Measurements from ENCODE around the gene GPS1. TPM values are rescaled to one million over a fixed set of nuclear protein-coding genes. Genes with fewer than 3 reads are reported as not detected.
A peak's percentile ranks its signal among the peaks of the same experiment; 100 is the strongest.

GPS1 gene
- total and polyA plus RNA-seq, 2 experiments from 2014 or later = 136 to 242 TPM

GRCh38 chr17:82050761-82051641 lies 697 bp upstream of the GPS1 start:
- no peak overlapping the region for H2AFZ ChIP-seq
- no peak for DNase-seq (ENCODE audit: low spot score)

GRCh38 chr17:82052638-82053059 lies 951 bp downstream of the GPS1 start:
- Mint-ChIP-seq H3K27me3 (ENCODE audit: insufficient read depth, low read depth, poor library complexity) (peaks cover 11% of the 10 kb centered on the region), H3K4me1 (no peaks in the 10 kb centered on the region; the same call in 2 of the 3 replicates), H3K9me3 (no peaks in the 10 kb centered on the region), H3K27ac (no peak overlapping the region), H3K4me3 (peak overlapping the region; percentile 86), H3K36me3 (ENCODE audit: low read depth) (peaks cover 19% of the 10 kb centered on the region; the same call in 2 of the 3 replicates)
- Histone ChIP-seq H3K4me1 (ENCODE audit: insufficient read depth) (no peaks in the 10 kb centered on the region), H3F3A (replicated peaks; ENCODE audit: low read depth) (0 out of 2 replicates have a peak, but pooled peaks cover 6% of the 10 kb centered on the region), H4K20me1 (replicated peaks; ENCODE audit: insufficient read depth) (peaks cover 8% of the 10 kb centered on the region; the same call in 1 of the 2 replicates), H3K27ac (ENCODE audit: low read depth) (no peak overlapping the region), H3K9me2 (ENCODE audit: insufficient read depth) (no peaks in the 10 kb centered on the region), H3K36me3 (ENCODE audit: insufficient read depth) (peaks cover 4% of the 10 kb centered on the region; the same call in 1 of the 2 replicates), H3K4me2 (peak overlapping the region; percentile 89), H3K79me2 (replicated peaks; ENCODE audit: insufficient read depth) (peaks cover 9% of the 10 kb centered on the region; the same call in 1 of the 2 replicates), H3K27me3 (ENCODE audit: insufficient read depth) (no peaks in the 10 kb centered on the region), H3K4me3 (peak overlapping the region; percentile 89), H2AFZ (no peak overlapping the region)
- ATAC-seq (no peak), DNase-seq (ENCODE audit: low spot score) (no peak)
- TF ChIP-seq CREB1 (CRISPR knock-in tag; IDR thresholded peaks at IDR 0.05; ENCODE audit: low read depth) (no peak), REST (IDR thresholded peaks at IDR 0.05; ENCODE audit: unreplicated experiment) (no peak), ZNF331 (CRISPR knock-in tag; IDR thresholded peaks at IDR 0.05; ENCODE audit: low read depth) (no peak), JUNB (IDR thresholded peaks at IDR 0.05; ENCODE audit: unreplicated experiment) (no peak), ZNF462 (CRISPR knock-in tag; IDR thresholded peaks at IDR 0.05) (no peak), ZNF114 (CRISPR knock-in tag; IDR thresholded peaks at IDR 0.05) (no peak), POLR2AphosphoS5 (IDR thresholded peaks at IDR 0.05; ENCODE audit: low read depth) (no peak), EZH2 (IDR thresholded peaks at IDR 0.05; ENCODE audit: low read depth, unreplicated experiment) (no peak)
- TF ChIP-seq, protein P1, sequence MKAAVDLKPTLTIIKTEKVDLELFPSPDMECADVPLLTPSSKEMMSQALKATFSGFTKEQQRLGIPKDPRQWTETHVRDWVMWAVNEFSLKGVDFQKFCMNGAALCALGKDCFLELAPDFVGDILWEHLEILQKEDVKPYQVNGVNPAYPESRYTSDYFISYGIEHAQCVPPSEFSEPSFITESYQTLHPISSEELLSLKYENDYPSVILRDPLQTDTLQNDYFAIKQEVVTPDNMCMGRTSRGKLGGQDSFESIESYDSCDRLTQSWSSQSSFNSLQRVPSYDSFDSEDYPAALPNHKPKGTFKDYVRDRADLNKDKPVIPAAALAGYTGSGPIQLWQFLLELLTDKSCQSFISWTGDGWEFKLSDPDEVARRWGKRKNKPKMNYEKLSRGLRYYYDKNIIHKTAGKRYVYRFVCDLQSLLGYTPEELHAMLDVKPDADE (IDR thresholded peaks at IDR 0.05) = no peak

More at GRCh38 chr17:82050761-82051641, 697 bp upstream of the GPS1 start:
- H3K36me3 ChIP-seq (ENCODE audit: insufficient read depth) = peaks cover under 1% of the 10 kb centered on the region; the same call in 1 of the 2 replicates
- no peaks in the 10 kb centered on the region for H3K9me3 Mint-ChIP-seq
- H3K27ac ChIP-seq (ENCODE audit: low read depth) = no peak overlapping the region
- peak overlapping the region; percentile 89 for H3K4me2 ChIP-seq
- H3K4me3 ChIP-seq = peak overlapping the region; percentile 74
- H3K4me3 Mint-ChIP-seq = peak overlapping the region; percentile 86
- H3F3A ChIP-seq (replicated peaks; ENCODE audit: low read depth) = 0 out of 2 replicates have a peak, but pooled peaks cover 6% of the 10 kb centered on the region
- H3K4me1 ChIP-seq (ENCODE audit: insufficient read depth) = no peaks in the 10 kb centered on the region
- H3K27ac Mint-ChIP-seq = no peak overlapping the region
- H3K79me2 ChIP-seq (replicated peaks; ENCODE audit: insufficient read depth) = peaks cover 9% of the 10 kb centered on the region; the same call in 1 of the 2 replicates
- no peaks in the 10 kb centered on the region for H3K9me2 ChIP-seq (ENCODE audit: insufficient read depth)
- no peaks in the 10 kb centered on the region for H3K27me3 ChIP-seq (ENCODE audit: insufficient read depth)
- peaks cover 18% of the 10 kb centered on the region for H3K36me3 Mint-ChIP-seq (ENCODE audit: low read depth)
- ATAC-seq = peak; percentile 41
- H4K20me1 ChIP-seq (replicated peaks; ENCODE audit: insufficient read depth) = peaks cover 8% of the 10 kb centered on the region; the same call in 1 of the 2 replicates
- no peak for TF ChIP-seq CREB1 (CRISPR knock-in tag; IDR thresholded peaks at IDR 0.05; ENCODE audit: low read depth)
- peaks cover 13% of the 10 kb centered on the region for H3K27me3 Mint-ChIP-seq (ENCODE audit: insufficient read depth, low read depth, poor library complexity)
- no peaks in the 10 kb centered on the region; the same call in 2 of the 3 replicates for H3K4me1 Mint-ChIP-seq
